Measurements from ENCODE around the gene SMIM8.

SMIM8 gene

GRCh38 chr6:87382861-87383260 lies 60.5 kb downstream of the SMIM8 start:
- no peak overlapping the region for H3K4me3 ChIP-seq
- H3K9me3 ChIP-seq = no peaks in the 10 kb centered on the region
- H4K20me1 ChIP-seq = no peaks in the 10 kb centered on the region
- H3K4me2 ChIP-seq = no peak overlapping the region
- H3K27ac ChIP-seq = no peak overlapping the region
- H3K27me3 ChIP-seq = no peaks in the 10 kb centered on the region
- H3K9ac ChIP-seq = no peak overlapping the region
- H3K4me1 ChIP-seq = peaks cover 24% of the 10 kb centered on the region
- TF ChIP-seq Cebpa-rat (IDR thresholded peaks at IDR 0.05) = no peak
- H3K36me3 ChIP-seq = no peaks in the 10 kb centered on the region

- Histone ChIP-seq H3K27me3 (no peaks in the 10 kb centered on the region), H3K4me1 (peaks cover 12% of the 10 kb centered on the region), H3K4me2 (no peak overlapping the region), H3K27ac (no peak overlapping the region), H3K36me3 (no peaks in the 10 kb centered on the region), H4K20me1 (no peaks in the 10 kb centered on the region), H3K9me3 (no peaks in the 10 kb centered on the region), H3K4me3 (no peak overlapping the region), H3K9ac (no peak overlapping the region)
- no peak for TF ChIP-seq Cebpa-rat (IDR thresholded peaks at IDR 0.05)
Observed at GRCh38 chr6:87384038-87384437, 61.6 kb downstream of the SMIM8 start.

- Histone ChIP-seq H3K9ac (no peak overlapping the region), H3K27me3 (no peaks in the 10 kb centered on the region), H3K36me3 (no peaks in the 10 kb centered on the region), H3K4me2 (no peak overlapping the region), H3K4me3 (no peak overlapping the region), H4K20me1 (no peaks in the 10 kb centered on the region), H3K27ac (no peak overlapping the region), H3K4me1 (peaks cover 8% of the 10 kb centered on the region), H3K9me3 (no peaks in the 10 kb centered on the region)
- TF ChIP-seq Cebpa-rat (IDR thresholded peaks at IDR 0.05) = no peak
Observed at GRCh38 chr6:87384449-87384848, 62.1 kb downstream of the SMIM8 start.

- Histone ChIP-seq H3K27ac (no peak overlapping the region), H3K36me3 (no peaks in the 10 kb centered on the region), H3K4me2 (no peak overlapping the region), H4K20me1 (no peaks in the 10 kb centered on the region), H3K4me1 (no peaks in the 10 kb centered on the region), H3K4me3 (no peak overlapping the region), H3K9me3 (no peaks in the 10 kb centered on the region), H3K27me3 (no peaks in the 10 kb centered on the region), H3K9ac (no peak overlapping the region)
- TF ChIP-seq Cebpa-rat (IDR thresholded peaks at IDR 0.05) = no peak
Observed at GRCh38 chr6:87391334-87391733, 68.9 kb downstream of the SMIM8 start.

Measured in BLaER1 (cell line).